Mononuclear cell (primary cell): Measurements from ENCODE around the gene BGN. TPM values are rescaled to one million over a fixed set of nuclear protein-coding genes. Genes with fewer than 3 reads are reported as not detected.

ENCODE experiments used
- H3K27me3 ChIP-seq: 2 replicates; pipeline ENCODE4 v1.6.0; 2011; ENCODE audit warnings: low read length, control low read depth; ENCODE audit not compliant: insufficient read depth
- H3K4me1 ChIP-seq: 2 replicates; pipeline ENCODE4 v1.5.1; 2011; ENCODE audit warnings: mild to moderate bottlenecking, low read length, control low read depth; ENCODE audit not compliant: insufficient read depth
- H3K4me3 ChIP-seq: 2 replicates; pipeline ENCODE4 v1.5.1; 2011; ENCODE audit warnings: mild to moderate bottlenecking, low read length, moderate library complexity
- H3K9me3 ChIP-seq: 2 replicates; pipeline ENCODE4 v1.5.1; 2011; ENCODE audit warnings: low read depth, mild to moderate bottlenecking, control low read depth, low read length
- total RNA-seq: library from RNA; depleted of rRNA; stranded (reverse); fragments of >200 nt; gene quantifications from one replicate; pipeline ENCODE4 v1.2.3, GENCODE V29; 2012

Gene BGN
- total RNA-seq, 1 donor = not detected

DNA sequence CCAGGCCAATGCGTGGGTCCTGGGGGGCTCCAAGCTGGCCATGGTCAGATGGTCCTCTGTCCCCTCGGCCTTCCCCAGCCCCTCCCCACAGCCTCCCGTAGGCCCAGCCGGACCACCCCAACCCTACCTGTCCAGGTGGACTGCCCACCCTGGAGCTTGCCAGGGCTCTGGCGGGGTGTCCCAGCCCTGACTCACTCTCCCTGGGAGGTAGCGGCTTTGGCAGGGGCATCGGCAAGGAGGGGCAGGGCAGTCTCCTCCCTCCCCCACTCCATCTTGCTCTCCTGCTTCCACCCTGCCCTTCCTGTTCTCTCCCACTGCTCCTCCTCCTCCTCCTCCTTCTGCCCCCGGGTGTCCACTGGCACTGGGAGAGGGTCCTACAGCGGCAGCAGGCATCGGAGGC lies 7.4 kb downstream of the BGN start:
- H3K9me3 ChIP-seq = no peaks in the 10 kb centered on the region
- no peaks in the 10 kb centered on the region for H3K4me1 ChIP-seq
- H3K4me3 ChIP-seq = no peak overlapping the region
- H3K27me3 ChIP-seq = no peaks in the 10 kb centered on the region

DNA sequence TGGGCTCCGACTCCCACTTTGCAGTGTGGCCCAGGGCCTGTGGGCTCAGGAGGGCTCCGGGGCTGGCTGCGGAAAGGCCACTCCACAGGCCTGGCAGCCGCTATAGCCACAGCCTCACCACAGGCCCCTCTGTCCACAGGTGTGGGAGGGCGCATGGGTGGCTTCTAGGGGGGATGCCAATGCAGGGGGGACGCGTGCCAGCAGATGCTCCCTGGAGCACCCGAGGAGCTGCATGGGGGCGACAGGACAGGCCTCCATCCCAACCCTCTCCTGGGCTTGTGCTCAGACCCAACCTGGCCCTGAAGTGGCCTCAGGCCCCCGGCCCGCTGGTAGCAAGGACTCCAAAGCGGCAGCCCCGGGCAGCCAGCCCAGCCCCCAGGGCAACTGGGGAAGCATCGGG lies 8.0 kb downstream of the BGN start:
- Histone ChIP-seq H3K27me3 (no peaks in the 10 kb centered on the region), H3K4me3 (no peak overlapping the region), H3K4me1 (no peaks in the 10 kb centered on the region), H3K9me3 (no peaks in the 10 kb centered on the region)

DNA sequence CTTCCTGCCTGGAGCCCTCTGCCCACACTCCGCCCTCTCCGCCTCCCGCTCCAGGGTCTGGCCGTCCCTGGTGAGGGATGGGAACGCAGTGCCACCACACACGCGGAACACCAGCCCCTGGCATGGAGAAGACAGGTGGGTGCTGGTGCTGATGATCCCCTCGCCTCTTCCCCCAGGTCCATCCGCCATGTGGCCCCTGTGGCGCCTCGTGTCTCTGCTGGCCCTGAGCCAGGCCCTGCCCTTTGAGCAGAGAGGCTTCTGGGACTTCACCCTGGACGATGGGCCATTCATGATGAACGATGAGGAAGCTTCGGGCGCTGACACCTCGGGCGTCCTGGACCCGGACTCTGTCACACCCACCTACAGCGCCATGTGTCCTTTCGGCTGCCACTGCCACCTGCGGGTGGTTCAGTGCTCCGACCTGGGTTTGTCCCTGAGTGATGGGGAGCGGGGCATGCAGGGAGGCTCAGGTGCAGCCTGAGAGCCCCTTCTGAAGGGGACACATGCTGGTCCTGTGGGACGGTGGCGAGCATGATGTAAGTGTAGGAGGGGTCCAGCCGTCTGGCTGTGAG lies 9.8 kb downstream of the BGN start:
- Histone ChIP-seq H3K9me3 (no peaks in the 10 kb centered on the region), H3K4me3 (no peak overlapping the region), H3K27me3 (no peaks in the 10 kb centered on the region), H3K4me1 (no peaks in the 10 kb centered on the region)

DNA sequence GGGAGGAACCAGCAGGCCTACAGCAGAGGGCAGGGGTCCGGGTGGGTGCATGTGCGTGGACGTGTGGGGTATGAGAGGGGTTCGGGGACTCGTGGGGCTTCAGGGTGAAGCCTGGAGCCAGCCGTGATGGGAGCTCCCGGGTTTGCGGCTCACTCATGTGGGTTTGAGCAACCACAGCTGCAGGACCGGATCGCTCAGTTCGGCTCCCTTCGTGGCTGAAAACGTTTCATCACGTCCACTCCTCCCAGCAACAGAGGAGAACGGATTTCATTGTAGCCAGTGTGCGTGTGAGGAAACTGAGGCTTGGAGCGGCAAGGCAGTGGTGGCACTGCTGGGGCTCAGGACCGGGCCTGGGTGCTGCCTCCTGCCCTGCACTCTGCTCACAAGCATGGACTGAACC lies 10.6 kb downstream of the BGN start:
- H3K27me3 ChIP-seq = no peaks in the 10 kb centered on the region
- H3K9me3 ChIP-seq = no peaks in the 10 kb centered on the region
- no peak overlapping the region for H3K4me3 ChIP-seq
- H3K4me1 ChIP-seq = no peaks in the 10 kb centered on the region

DNA sequence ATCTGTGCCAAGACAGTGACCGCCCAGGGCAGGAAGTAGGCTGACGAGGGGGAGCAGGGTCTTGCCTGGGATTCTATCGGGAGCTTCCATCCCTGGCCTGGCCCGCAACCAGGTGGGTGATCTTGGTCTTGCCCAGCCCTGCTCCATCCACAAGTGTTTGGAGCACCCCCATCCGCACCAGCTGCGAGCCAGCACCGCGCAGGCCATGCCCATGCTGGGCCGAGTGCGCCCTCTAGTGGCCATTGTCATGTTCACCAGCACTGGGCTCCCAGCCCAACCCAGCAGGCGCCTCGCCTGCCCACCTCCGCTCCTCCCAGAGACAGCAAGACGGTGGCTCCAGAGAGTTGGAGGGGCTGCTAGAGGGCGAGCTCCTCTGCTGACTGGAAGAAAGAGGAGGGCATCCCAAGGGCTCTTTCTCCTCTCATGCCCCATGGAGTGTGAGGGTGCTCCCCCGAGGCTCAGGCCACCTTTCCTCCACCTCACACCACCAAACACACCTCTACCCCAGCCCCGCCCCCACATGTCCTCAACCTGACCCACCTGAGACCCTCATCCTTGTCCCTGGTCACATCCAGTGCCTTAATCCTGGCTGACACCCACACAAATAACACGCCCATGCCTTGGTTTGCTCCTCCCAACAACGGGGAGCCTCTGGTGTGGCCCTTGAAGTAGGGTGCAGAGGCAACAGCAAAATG lies 12.9 kb downstream of the BGN start:
- Histone ChIP-seq H3K4me1 (no peaks in the 10 kb centered on the region), H3K9me3 (no peaks in the 10 kb centered on the region), H3K27me3 (no peaks in the 10 kb centered on the region), H3K4me3 (no peak overlapping the region)

DNA sequence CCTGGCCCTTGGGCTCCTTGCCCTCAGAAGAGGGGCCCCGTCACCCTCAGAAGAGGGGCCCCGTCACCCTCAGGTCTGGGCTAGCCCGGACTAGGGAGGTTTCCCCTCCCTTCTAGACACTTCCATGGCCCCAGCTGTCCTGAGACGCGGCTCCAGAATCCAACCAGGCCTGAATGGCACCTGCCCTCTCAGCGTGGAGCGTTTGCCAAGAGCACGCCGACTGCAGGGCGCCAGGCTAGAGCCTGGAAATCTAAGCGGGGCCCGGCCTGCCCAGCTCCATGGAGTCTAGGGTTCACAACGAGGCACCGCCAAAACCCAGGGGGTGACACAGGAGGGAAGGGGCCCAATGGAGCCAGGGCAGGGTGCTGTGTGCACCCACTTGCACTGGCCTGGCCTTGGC lies 14.8 kb downstream of the BGN start:
- Histone ChIP-seq H3K4me3 (no peak overlapping the region), H3K9me3 (no peaks in the 10 kb centered on the region), H3K27me3 (no peaks in the 10 kb centered on the region), H3K4me1 (no peaks in the 10 kb centered on the region)

DNA sequence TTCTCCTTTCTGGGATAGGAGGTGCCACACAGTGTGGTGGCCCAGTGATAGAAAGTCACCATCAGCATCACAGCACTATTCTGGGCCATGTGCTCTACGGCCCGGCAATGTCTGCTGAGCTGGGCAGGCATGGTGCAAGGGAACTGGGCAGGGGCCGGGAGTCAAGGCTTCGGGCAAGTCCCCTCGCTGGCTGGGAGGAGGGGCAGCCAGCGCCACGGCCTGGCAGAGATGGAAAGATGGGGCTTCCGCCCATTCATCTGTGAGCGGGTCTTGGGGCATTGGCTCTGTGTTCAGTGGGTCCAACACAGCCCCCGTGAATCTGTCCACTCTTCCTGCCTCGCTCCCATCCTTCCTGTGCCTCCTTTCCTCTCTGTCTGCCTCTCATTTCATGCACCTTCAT lies 15.6 kb downstream of the BGN start:
- Histone ChIP-seq H3K9me3 (no peaks in the 10 kb centered on the region), H3K4me3 (no peak overlapping the region), H3K4me1 (no peaks in the 10 kb centered on the region), H3K27me3 (no peaks in the 10 kb centered on the region)

DNA sequence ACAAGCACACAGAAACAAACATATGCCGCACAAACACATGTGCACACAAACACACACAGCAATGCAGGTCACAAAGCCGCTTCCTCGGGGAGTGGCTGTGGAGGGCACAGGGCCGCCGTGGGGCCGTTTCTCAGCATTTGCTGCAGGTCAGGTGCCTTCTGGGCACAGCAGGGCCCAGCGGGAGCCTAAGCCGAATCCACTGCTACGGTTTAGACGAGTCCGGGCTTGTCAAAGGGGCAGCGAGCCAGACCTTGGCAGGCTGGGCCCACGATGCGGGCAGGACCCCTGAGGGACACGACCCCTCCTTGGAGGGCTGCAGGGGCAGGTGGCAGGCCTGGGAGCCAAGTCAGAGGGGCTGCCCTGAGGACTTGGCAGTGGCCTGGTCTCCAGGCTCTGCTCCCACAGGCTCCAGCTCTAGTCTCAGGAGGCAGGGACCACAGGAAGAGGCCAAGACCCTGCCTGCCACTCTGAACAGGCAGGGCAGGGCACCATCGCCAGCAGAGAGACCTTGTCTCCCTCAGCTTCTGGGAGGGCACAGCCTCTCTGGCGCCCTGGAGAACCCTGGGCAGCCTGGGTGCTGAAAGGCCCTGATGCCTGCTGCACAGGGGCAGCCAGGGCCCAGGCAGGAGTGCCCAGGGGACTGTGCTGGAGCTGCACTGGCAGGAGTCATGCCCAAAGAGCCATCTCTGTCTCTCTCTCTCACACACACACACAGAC lies 17.2 kb downstream of the BGN start:
- no peaks in the 10 kb centered on the region for H3K4me1 ChIP-seq
- H3K4me3 ChIP-seq = no peak overlapping the region
- no peaks in the 10 kb centered on the region for H3K27me3 ChIP-seq
- H3K9me3 ChIP-seq = no peaks in the 10 kb centered on the region

DNA sequence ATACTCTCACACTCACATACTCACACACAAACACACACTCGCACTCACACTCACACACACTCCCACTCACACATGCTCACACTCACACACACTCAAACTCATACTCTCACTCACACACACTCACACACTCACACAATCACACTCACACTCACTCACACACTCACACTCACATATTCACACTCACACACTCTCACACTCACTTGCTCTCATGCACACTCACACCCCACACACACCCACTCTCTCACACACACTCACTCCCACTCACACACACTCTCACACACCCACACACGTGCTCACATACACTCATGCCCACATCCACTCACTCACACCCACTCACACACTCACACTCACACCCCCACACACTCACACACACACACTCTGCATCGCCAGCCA lies 17.7 kb downstream of the BGN start:
- Histone ChIP-seq H3K9me3 (no peaks in the 10 kb centered on the region), H3K27me3 (no peaks in the 10 kb centered on the region), H3K4me3 (no peak overlapping the region), H3K4me1 (no peaks in the 10 kb centered on the region)

DNA sequence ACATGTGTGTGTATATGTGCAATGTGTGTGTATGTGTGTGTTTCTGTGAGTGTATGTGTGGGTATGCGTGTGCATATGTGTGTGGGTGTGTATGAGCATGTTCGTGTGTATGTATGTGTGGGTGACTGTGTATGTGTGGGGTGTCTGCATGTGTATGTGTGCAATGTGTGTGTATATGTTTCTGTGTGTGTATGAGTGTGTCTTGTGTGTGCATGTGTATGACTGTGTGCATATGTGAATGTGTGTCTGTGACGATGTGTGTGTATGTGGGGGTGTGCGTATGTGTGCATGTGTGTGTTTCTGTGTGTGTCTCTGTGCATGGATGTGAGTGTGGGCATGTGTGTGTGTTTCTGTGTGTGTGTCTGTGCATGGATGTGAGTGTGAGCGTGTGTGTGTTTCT lies 18.5 kb downstream of the BGN start:
- H3K4me1 ChIP-seq = no peaks in the 10 kb centered on the region
- no peak overlapping the region for H3K4me3 ChIP-seq
- H3K9me3 ChIP-seq = no peaks in the 10 kb centered on the region
- no peaks in the 10 kb centered on the region for H3K27me3 ChIP-seq

DNA sequence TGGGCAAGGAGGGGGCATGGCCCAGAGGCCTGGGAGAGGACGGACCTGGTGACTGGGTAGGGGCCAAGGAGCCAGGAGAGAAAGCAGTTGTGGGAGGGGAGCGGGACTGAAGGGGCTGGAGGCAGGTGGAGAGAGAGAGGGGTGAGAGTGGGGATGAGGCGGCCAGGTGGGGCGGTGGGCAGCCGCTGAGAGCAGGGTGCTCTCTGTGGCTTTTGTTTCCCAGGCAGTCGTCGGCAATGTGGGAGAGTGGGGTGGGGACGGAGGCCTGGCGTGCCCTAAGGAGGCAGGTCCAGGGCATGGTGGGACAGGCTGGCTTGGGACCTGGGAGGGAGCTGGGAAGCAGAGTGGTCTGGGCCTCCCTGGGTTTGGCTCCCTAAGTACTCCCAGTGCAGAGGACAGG lies 19.5 kb downstream of the BGN start:
- Histone ChIP-seq H3K9me3 (no peaks in the 10 kb centered on the region), H3K4me1 (no peaks in the 10 kb centered on the region), H3K27me3 (peaks cover 4% of the 10 kb centered on the region), H3K4me3 (no peak overlapping the region)

DNA sequence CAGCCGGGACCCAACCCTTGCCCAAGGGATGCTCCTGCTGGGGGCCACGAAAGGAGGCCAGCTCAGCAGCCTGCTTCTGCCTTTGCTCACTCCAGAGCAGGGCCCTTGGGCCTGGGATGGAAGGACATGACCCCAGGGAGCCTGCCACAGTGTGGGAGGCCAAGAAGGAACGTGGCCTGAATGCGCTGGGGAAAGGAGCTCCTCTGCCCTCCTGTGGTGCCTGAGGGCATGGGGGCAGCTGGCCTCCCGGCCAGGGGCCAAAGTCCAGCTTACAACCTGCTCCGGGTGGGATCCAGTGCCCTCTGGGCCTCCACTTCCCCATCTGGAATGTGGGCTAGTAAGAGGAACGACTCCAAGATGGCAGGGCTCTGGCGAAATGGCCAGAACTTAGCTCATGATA lies 20.7 kb downstream of the BGN start:
- no peak overlapping the region for H3K4me3 ChIP-seq
- no peaks in the 10 kb centered on the region for H3K4me1 ChIP-seq
- H3K9me3 ChIP-seq = no peaks in the 10 kb centered on the region
- H3K27me3 ChIP-seq = peaks cover 4% of the 10 kb centered on the region

DNA sequence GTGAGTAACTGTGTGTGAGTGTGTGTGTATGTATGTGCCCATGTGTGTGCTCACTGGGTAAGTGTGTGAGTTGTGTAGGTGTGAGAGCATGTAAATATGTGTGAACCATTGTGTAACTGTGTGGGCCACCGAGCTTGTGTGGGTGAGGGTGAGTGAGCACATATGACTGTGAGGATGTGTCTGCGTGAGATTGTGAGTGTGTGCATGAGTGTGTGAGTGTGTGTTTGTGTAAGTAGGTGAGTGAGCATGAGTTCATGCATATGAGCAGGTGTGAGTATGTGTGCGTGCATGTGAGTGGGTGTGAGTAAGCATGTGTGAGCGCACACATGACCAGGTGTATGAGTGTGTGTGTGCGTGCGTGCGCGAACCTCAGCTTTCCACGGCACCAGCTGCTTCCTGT lies 21.3 kb downstream of the BGN start:
- Histone ChIP-seq H3K4me1 (no peaks in the 10 kb centered on the region), H3K27me3 (peaks cover 4% of the 10 kb centered on the region), H3K9me3 (no peaks in the 10 kb centered on the region), H3K4me3 (no peak overlapping the region)

DNA sequence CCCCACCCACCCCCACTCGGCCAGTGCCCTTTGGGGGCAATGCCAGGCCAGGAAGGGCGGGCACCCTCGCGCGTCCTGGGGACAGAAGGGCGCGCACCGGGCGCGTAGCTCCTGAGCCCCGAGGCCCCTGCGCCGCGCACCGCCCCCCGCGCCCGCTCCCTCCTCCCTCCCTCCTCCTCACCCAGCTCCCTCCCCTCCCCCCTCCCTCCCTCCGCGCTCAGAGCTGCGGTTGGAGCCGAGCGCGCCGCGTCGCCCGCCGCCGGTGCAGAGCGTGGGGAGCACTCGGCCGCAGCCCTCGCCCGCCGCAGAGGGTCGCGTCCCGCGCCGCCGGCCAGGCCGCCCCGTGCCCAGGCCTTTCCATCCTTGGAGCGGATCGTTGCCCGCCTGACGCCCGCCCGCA lies 22.6 kb downstream of the BGN start, which contains the start of gene ATP2B3:
TSS of gene ATP2B3 (plus strand) at position 220 of the 400 bp plus-strand sequence. CDS start 18,606 bp downstream, outside the sequence.
- Histone ChIP-seq H3K4me1 (no peaks in the 10 kb centered on the region), H3K4me3 (no peak within 1 kb of the TSS), H3K27me3 (peaks cover 4% of the 10 kb centered on the region), H3K9me3 (no peaks in the 10 kb centered on the region)

DNA sequence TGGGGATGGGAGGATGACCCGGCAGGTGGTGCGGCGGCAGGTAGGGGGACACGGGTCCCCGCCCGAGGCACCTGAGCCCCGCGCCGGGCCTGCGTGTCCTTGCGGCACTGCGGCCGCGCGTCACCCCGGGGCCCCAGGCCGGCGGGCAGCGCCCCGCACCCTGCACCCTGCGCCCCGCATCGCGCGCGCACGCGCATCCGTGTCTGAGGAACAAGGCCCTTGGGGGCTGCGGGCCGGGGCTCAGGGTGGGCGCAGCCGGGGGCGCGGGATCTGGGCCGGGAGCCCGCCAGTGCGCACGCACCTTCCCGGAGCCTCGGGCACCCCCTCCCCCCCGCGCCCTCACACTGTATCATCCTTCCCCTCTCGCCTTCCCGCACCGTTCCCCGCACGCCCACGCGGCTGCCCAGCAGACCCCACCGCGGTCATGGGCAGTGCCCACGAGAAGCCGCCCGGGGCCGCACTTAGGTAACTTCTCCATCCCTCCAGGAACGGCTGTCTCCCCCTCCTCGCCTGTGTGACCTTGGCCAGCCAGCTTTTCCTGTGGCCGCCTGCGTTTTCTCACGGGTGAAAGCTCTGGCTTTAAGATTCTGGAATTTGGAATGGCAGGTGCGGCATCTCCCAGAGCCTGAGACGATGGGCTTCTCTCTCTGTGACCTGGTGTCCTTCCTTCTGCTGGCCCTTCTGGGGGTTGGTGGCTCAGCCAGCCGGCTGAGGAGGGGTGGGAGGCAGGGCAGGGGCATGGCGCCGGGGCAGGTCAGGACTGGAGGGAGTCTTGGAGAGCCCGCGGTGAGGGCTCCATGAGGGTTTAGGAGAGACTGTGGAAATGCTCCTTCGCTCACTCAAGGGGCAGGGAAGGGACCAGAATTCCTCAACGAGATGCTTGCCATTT lies 23.4 kb downstream of the BGN start:
- no peaks in the 10 kb centered on the region for H3K4me1 ChIP-seq
- H3K27me3 ChIP-seq = peaks cover 4% of the 10 kb centered on the region
- no peaks in the 10 kb centered on the region for H3K9me3 ChIP-seq
- no peak overlapping the region for H3K4me3 ChIP-seq
